Suprapubic skin (tissue), 3 donors: Measurements from ENCODE around the gene PTGR3.

ENCODE experiments used
- EP300 ChIP-seq: sonication (generic); formaldehyde crosslinking; IDR thresholded peaks from one replicate; pipeline ENCODE4 v1.6.1; 2017; ENCODE audit warnings: antibody characterized with exemption
- TF ChIP-seq, protein P1 (sequence below), 2 donors: fragments of 200-600 bp in 1 of 2; fragments of 450-650 bp in 1 of 2; sonication (generic) in 1 of 2; IDR thresholded peaks; one replicate each; pipeline ENCODE4 v1.5.1; 2016 to 2019; ENCODE audit warnings: antibody characterized with exemption in 2 of 2, mild to moderate bottlenecking in 1 of 2, moderate library complexity in 1 of 2

GRCh38 chr18:75162978-75163377 lies 46.0 kb downstream of the PTGR3 start:
- TF ChIP-seq, protein P1, sequence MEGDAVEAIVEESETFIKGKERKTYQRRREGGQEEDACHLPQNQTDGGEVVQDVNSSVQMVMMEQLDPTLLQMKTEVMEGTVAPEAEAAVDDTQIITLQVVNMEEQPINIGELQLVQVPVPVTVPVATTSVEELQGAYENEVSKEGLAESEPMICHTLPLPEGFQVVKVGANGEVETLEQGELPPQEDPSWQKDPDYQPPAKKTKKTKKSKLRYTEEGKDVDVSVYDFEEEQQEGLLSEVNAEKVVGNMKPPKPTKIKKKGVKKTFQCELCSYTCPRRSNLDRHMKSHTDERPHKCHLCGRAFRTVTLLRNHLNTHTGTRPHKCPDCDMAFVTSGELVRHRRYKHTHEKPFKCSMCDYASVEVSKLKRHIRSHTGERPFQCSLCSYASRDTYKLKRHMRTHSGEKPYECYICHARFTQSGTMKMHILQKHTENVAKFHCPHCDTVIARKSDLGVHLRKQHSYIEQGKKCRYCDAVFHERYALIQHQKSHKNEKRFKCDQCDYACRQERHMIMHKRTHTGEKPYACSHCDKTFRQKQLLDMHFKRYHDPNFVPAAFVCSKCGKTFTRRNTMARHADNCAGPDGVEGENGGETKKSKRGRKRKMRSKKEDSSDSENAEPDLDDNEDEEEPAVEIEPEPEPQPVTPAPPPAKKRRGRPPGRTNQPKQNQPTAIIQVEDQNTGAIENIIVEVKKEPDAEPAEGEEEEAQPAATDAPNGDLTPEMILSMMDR (IDR thresholded peaks at IDR 0.05) = no peak
- no peak for TF ChIP-seq EP300
